ENCODE results near the gene C2orf80.
"Not testable (repeated sequence)": the region's sequence is repeated elsewhere in the genome, so short reads cannot be mapped to it uniquely, and the experiment has no call there.

C2orf80 gene

DNA sequence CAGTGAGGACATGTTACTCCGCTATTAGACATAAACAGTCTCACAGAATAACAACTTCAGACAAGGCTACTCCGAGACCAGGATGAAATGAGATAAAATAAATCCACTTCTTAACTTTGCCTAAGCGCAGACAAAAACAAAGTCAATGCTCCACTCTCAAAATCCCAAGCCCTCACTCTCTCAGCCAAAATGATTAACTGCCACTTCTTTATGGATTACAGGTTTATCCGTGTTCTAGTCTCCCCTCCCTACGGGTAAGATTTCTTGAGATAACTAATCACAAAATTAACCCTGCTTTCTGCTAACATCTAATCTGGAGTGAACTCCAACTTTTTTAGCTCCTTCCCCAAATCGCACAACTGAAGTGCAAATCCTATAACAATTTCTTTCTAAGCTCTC, 59.1 kb downstream of the C2orf80 start:
- DNase-seq = no peak

DNA sequence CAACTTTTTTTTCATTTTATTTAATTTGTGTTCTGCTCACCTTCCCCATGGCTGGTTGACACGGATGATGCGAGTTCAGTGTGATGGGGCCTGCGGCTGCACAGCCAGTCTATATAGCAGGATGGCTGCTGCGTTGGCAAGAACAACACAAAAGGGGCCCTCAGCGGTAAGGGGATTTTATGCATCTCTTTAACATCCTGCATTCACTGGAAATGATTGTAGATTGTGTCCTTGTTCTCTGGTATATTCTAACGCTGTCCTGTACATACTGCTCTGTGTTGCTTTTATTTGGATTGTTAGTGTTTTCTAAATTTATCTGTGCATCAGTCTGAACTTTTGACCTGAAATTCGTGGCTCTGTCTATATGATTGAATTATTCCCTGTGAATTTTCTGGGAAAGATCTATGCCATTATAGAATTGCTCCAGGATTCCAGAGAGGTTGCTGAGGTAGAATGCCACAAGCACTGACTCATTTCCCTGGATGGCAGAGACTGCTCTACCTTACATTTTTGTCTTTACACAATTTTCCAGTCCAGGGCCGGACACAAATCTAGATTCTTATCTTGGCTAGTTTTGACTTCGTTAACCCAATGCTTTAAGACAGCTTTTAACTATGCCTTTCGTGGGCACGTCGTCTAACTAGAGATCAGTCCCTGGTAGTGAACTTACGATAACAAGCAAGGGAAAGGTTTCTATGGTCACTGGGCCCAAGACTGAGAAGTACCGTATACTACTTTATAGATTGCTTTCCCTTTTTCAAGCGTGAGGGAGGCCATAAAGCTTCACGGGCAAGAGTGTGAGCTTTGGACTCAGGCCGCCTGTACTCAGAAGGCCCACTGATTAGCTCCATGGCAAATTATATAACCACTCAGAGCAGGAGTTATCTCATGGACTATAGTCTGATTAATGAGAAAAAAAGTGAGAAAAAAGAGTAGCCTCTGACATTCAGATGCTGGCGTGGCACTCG, 59.8 kb downstream of the C2orf80 start, which contains the start of gene CRYGC:
TSS of gene CRYGC (minus strand) at position 85 of the 968 bp plus-strand sequence. CDS start at position 49, 36 bp downstream.
- no peak for DNase-seq

DNA sequence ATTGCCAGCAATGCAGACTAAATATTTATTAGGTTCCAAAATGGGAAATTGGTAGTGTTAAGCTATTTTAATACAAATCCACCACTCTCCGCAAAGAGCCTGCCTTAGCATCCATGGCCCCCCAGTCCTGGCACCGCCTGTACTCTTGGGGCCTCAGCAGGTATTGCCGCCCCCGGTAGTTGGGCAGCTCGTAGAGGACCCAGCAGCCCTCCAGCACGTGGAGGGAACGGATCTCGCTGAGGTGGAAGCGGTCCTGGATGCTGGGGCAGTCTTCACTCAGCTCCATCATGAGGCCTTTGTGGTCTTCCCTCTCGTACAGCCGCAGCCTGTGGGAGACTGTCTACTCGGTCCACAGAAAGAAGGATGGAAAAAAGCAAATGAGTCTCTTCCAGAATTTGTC, 61.7 kb downstream of the C2orf80 start:
- no peak for DNase-seq

DNA sequence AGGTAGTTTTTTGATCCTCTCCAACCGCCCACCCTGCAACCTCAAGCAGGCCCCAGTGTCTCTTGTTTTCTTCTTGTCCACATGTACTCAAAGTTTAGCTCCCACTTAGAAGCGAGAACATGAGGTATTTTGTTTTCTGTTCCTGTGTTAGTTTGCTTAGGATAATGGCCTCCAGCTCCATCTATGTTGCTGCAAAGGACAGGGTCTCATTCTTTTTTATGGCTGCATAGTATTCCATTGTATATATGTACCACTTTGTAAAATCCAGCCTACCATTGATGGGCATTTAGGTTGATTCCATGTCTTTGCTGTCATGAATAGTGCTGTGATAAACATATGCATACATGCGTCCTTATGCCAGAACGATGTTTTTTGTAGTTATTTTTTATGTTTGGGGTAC, 62.7 kb downstream of the C2orf80 start:
- no peak for DNase-seq

GRCh38 chr2:208125251-208125650, 64.6 kb downstream of the C2orf80 start:
- DNase-seq = no peak

DNA sequence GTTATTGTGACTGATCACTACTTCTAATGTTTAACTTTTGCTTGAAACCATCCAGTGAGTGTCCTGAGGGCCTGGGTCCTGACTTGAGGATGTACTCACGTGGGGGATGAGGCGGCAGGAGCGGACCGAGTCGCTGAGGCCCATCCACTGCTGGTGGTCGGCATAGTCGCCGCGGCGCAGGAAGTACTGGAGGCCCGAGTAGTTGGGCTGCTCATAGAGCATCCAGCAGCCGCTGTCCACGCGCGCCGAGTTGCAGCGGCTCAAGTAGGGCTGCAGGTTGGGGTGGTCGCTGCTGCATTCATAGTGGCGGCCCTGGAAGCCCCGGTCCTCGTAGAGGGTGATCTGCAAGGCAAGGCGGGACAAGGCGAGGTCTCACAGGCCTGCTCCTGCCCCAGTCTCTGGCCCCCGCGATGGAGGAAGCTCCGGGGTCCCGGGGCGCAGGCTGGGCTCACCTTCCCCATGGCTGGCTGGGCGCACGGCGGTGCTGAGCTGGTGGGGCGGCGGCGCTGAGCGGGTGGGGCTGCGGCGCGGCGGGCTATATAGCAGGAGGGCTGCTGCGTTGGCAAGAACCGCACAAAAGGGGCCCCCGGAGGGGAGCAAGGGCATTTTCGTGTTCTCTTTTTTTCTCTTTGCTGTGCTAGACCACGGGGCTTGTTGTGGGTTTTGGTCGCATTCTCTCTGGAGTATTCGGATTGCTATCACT, 65.7 kb downstream of the C2orf80 start, which contains the start of gene CRYGD:
TSS of gene CRYGD (minus strand) at position 512 of the 703 bp plus-strand sequence. CDS start at position 461, 51 bp downstream.
- DNase-seq = not testable (repeated sequence)

DNA sequence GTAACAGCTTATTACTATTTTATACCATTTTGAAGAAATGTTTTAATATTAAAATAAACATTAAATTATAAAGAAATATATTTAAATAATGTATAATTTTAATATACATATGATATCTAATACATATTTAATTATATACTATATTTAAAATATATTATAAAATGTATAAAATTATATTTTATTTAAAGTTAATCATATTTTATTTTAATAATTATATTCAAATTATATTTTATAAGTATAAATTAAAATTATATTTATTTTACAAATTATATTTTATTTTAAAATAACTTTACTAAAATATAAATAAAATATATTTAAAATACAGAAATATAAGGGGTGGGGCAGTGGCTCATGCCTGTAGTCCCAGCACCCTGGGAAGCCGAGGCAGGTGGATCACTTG, 67.6 kb downstream of the C2orf80 start:
- no peak for DNase-seq

DNA sequence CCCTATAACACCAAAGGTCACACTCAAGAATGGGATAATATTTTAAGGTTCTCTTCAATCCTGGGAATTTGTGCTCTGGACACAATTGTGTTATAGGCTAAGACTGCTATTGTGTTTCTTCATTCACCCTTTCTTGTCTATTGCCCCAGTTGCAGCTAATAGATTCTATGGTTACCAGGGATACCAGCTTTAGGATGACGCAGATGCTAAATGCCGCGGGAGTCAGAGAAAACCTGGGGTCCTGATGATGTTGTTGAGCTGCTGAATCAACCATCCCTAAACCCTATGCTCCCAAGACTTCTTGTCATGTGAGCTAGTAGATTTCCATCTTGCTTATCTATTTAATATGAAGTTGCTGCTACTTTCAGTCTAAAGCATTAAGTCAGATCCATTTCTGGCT, 70.9 kb downstream of the C2orf80 start:
- DNase-seq = no peak

GRCh38 chr2:208117390-208117789, 72.4 kb downstream of the C2orf80 start:
- DNase-seq = not testable (repeated sequence)

Data from CD4-positive, alpha-beta T cell treated with Interleukin-17A for 1 hour (primary cell).